Loucy (cell line): Measurements from ENCODE around the gene CAMK1D.

Source experiments
- H2AFZ ChIP-seq: fragments of 200-600 bp; sonication (generic); 2 replicates; pipeline ENCODE4 v1.6.0; 2016; ENCODE audit warnings: antibody characterized with exemption, mild to moderate bottlenecking, low read length, moderate library complexity
- H3F3A ChIP-seq: fragments of 200-600 bp; 2 replicates; pipeline ENCODE4 v1.6.0; 2016; ENCODE audit warnings: antibody characterized with exemption, low read depth, mild to moderate bottlenecking
- H3K27me3 ChIP-seq: fragments of 200-600 bp; sonication (generic); 2 replicates; pipeline ENCODE4 v1.6.1; 2014; ENCODE audit warnings: low read length, mild to moderate bottlenecking; ENCODE audit not compliant: insufficient read depth, poor library complexity, severe bottlenecking
- H3K36me3 ChIP-seq: fragments of 200-600 bp; sonication (generic); 2 replicates; pipeline ENCODE4 v1.6.1; 2016; ENCODE audit warnings: low read length; ENCODE audit not compliant: insufficient read depth
- H3K4me1 ChIP-seq: fragments of 200-600 bp; sonication (generic); 2 replicates; pipeline ENCODE4 v1.5.1; 2014; ENCODE audit warnings: low read length, mild to moderate bottlenecking; ENCODE audit not compliant: insufficient read depth, poor library complexity, severe bottlenecking
- H3K4me2 ChIP-seq: fragments of 200-600 bp; sonication (generic); 2 replicates; pipeline ENCODE4 v1.6.0; 2014; ENCODE audit warnings: antibody characterized with exemption, low read length, low read depth, mild to moderate bottlenecking; ENCODE audit not compliant: poor library complexity, severe bottlenecking
- H3K4me3 ChIP-seq: fragments of 200-600 bp; sonication (generic); 2 replicates; pipeline ENCODE4 v1.5.1; 2014; ENCODE audit warnings: low read length, mild to moderate bottlenecking, mixed read lengths; ENCODE audit not compliant: poor library complexity, severe bottlenecking
- H3K79me2 ChIP-seq: fragments of 200-600 bp; sonication (generic); 2 replicates; pipeline ENCODE4 v1.6.1; 2014; ENCODE audit warnings: low read length; ENCODE audit not compliant: insufficient read depth
- H3K9ac ChIP-seq: fragments of 200-600 bp; sonication (generic); 2 replicates; pipeline ENCODE4 v1.6.0; 2014; ENCODE audit warnings: mild to moderate bottlenecking, low read depth, low read length, moderate library complexity; ENCODE audit not compliant: poor library complexity, severe bottlenecking
- H3K9me2 ChIP-seq: fragments of 200-600 bp; sonication (generic); replicated peaks from 2 replicates; pipeline ENCODE4 v1.6.1; 2016; ENCODE audit warnings: low read depth, low read length, mixed read lengths
- H3K9me3 ChIP-seq: fragments of 200-600 bp; sonication (generic); 2 replicates; pipeline ENCODE4 v1.6.1; 2014; ENCODE audit warnings: mild to moderate bottlenecking, antibody characterized with exemption, low read length, low read depth; ENCODE audit not compliant: insufficient read depth
- H4K20me1 ChIP-seq: fragments of 200-600 bp; sonication (generic); 2 replicates; pipeline ENCODE4 v1.6.0; 2014; ENCODE audit warnings: antibody characterized with exemption, low read length, mild to moderate bottlenecking; ENCODE audit not compliant: insufficient read depth, poor library complexity, severe bottlenecking
- CTCF ChIP-seq: fragments of 200-600 bp; sonication (generic); conservative IDR thresholded peaks from 2 replicates; pipeline ENCODE4 v1.5.1; 2014; ENCODE audit warnings: mild to moderate bottlenecking, antibody characterized with exemption, low read length
- EZH2phosphoT487 ChIP-seq: fragments of 200-600 bp; IDR thresholded peaks from 2 replicates; pipeline ENCODE4 v1.6.1; 2018; ENCODE audit warnings: antibody characterized with exemption, mild to moderate bottlenecking, moderate library complexity, borderline replicate concordance

The CAMK1D gene

GRCh38 chr10:12832096-12832495 lies 482.7 kb downstream of the CAMK1D start:
- Histone ChIP-seq H3K4me1 (no peaks in the 10 kb centered on the region), H3K4me2 (no peak overlapping the region), H3K36me3 (no peaks in the 10 kb centered on the region), H2AFZ (no peak overlapping the region), H3K4me3 (no peak overlapping the region), H3K9me3 (no peaks in the 10 kb centered on the region), H3K9ac (no peak overlapping the region), H3K79me2 (no peaks in the 10 kb centered on the region), H3K27me3 (no peaks in the 10 kb centered on the region), H4K20me1 (no peaks in the 10 kb centered on the region), H3F3A (no peaks in the 10 kb centered on the region), H3K9me2 (no peaks in the 10 kb centered on the region)
- TF ChIP-seq EZH2phosphoT487 = no peak
- no peak for TF ChIP-seq CTCF

- Histone ChIP-seq H3K9ac (no peak overlapping the region), H2AFZ (no peak overlapping the region), H3F3A (no peaks in the 10 kb centered on the region), H3K9me2 (no peaks in the 10 kb centered on the region), H3K36me3 (no peaks in the 10 kb centered on the region), H3K79me2 (no peaks in the 10 kb centered on the region), H3K4me1 (no peaks in the 10 kb centered on the region), H3K27me3 (no peaks in the 10 kb centered on the region), H3K4me2 (no peak overlapping the region), H3K4me3 (no peak overlapping the region), H4K20me1 (no peaks in the 10 kb centered on the region), H3K9me3 (no peaks in the 10 kb centered on the region)
- no peak for TF ChIP-seq CTCF
- TF ChIP-seq EZH2phosphoT487 = no peak
Measured at GRCh38 chr10:12833451-12833850, 484.1 kb downstream of the CAMK1D start.

DNA sequence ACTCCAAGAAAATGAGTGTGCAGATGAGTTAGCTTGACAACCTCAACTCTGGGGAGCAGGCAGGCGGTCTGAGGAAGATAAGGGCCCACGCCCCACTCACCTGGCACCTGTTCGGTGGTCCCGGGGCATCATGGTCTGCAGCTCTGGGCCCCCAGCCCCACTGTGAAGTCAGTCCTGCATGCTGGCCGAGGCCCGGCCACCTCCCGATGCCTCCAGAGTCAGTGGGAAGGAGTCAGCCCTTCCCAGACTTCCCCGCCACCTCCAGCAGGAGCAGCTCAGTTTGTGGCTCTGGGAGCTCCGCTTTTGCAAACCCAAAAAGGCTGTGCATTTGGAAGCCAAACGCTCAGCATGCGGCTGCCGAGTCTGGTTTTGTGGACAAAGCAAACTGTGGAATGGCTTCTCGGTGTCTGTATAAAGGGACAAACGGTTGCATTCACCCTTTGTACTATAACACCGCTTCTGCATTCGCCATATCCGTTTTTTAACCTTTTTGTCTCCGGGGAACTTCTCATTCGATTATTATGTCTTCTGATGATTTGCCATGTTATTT lies 484.8 kb downstream of the CAMK1D start:
- Histone ChIP-seq H3K4me2 (no peak overlapping the region), H3K27me3 (no peaks in the 10 kb centered on the region), H3K9me3 (no peaks in the 10 kb centered on the region), H4K20me1 (no peaks in the 10 kb centered on the region), H3K9me2 (no peaks in the 10 kb centered on the region), H3K4me1 (no peaks in the 10 kb centered on the region), H3K4me3 (no peak overlapping the region), H2AFZ (no peak overlapping the region), H3K36me3 (no peaks in the 10 kb centered on the region), H3K79me2 (no peaks in the 10 kb centered on the region), H3K9ac (no peak overlapping the region), H3F3A (no peaks in the 10 kb centered on the region)
- no peak for TF ChIP-seq CTCF
